ENCODE results near the gene ZNF598. TPM values are rescaled to one million over a fixed set of nuclear protein-coding genes. Genes with fewer than 3 reads are reported as not detected.

The ZNF598 gene
- total and polyA plus RNA-seq, 10 of the 15 experiments (the other 5 are each of a cell fraction or from before 2014, with no cell fraction given), result 0.08 to 74.0 (median 14.4) TPM

GRCh38 chr16:2045965-2046892 is 36.6 kb upstream of the ZNF598 start:
- TF ChIP-seq SKIL (IDR thresholded peaks at IDR 0.05; ENCODE audit: low read depth, poor library complexity, severe bottlenecking) (no peak), TAF1 (IDR thresholded peaks at IDR 0.05; ENCODE audit: borderline replicate concordance, low read depth, low read length) (no peak), SMARCA5 (IDR thresholded peaks at IDR 0.05) (no peak), IRF3 (IDR thresholded peaks at IDR 0.05) (no peak), ZNF24 (IDR thresholded peaks at IDR 0.05) (no peak), JUND (IDR thresholded peaks at IDR 0.05; ENCODE audit: low read depth, low read length) (no peak), GATAD2B (conservative IDR thresholded peaks at IDR 0.05; ENCODE audit: low read depth) (no peak), KAT2A (conservative IDR thresholded peaks at IDR 0.05; ENCODE audit: control insufficient read depth, low read depth, low read length) (no peak), YBX1 (IDR thresholded peaks at IDR 0.05) (no peak), HDAC6 (IDR thresholded peaks at IDR 0.05; ENCODE audit: unreplicated experiment) (no peak), NR2C2 (IDR thresholded peaks at IDR 0.05; ENCODE audit: borderline replicate concordance, control insufficient read depth, insufficient read length, low read depth) (no peak), BACH1 (IDR thresholded peaks at IDR 0.05; ENCODE audit: borderline replicate concordance) (no peak)
- no peak overlapping the region for H2AFZ ChIP-seq (ENCODE audit: control insufficient read depth, low read depth, low read length)

More at GRCh38 chr16:2045965-2046892, 36.6 kb upstream of the ZNF598 start:
- DNase-seq (ENCODE audit: low read depth, low spot score), result no peak
- Histone ChIP-seq H3K9me3 (replicated peaks; ENCODE audit: control insufficient read depth, insufficient read depth, low read length) (no peaks in the 10 kb centered on the region), H4K20me1 (ENCODE audit: control insufficient read depth, insufficient read depth) (no peaks in the 10 kb centered on the region), H3K79me2 (ENCODE audit: control insufficient read depth, insufficient read depth, low read length) (peaks cover 16% of the 10 kb centered on the region), H3K27me3 (replicated peaks in 1 of 2; ENCODE audit: control insufficient read depth in 2 of 2, insufficient read depth in 2 of 2, low read length in 1 of 2) (no peaks in the 10 kb centered on the region), H3K9ac (ENCODE audit: control insufficient read depth, insufficient read depth, low read length) (no peak overlapping the region), H3K27ac (ENCODE audit: control insufficient read depth, insufficient read depth) (no peak overlapping the region), H3K4me3 (peak overlapping the region; percentile 97), H3K4me2 (ENCODE audit: control insufficient read depth, insufficient read depth) (peak overlapping the region; percentile 89), H3K4me1 (ENCODE audit: control insufficient read depth, insufficient read depth, low read length) (peaks cover 22% of the 10 kb centered on the region), H3K36me3 (ENCODE audit: control insufficient read depth in 2 of 2, insufficient read depth in 2 of 2, low read length in 1 of 2) (peaks cover 0 to 1% of the 10 kb centered on the region in 2 experiments; a peak in 2 of 4 replicates)
- 90% methylated on average over 21 of the region's 21 CpGs for WGBS (ENCODE audit: insufficient coverage, insufficient replicate concordance, low lambda C conversion rate, missing lambda C conversion rate)
- intact Hi-C loops (cut with micrococcal nuclease; ENCODE audit: unreplicated experiment) (no loop called here), in situ Hi-C loops (cut with MboI) (no loop called here)
- ATAC-seq, result no peak
- SMC1A ChIA-PET (ENCODE audit: uncharacterized antibody, unreplicated experiment), result interaction anchor here (1.4 kb wide), 2 partner anchors 38 to 94 kb away, joined by 3 to 8 read pairs; no protein-coding TSS in a partner anchor
- CTCF ChIA-PET, result interaction anchor here (0.6 to 2.8 kb wide), 3 partner anchors 42 to 347 kb away, joined by 4 to 16 read pairs (median 8); no protein-coding TSS in a partner anchor
- RAD21 ChIA-PET (ENCODE audit: unreplicated experiment), result interaction anchor here (1.4 to 2.1 kb wide), 3 partner anchors 23 to 94 kb away, joined by 5 to 9 read pairs (median 5); partner anchors contain the start of gene PKD1
- POLR2A ChIA-PET, result interaction anchor here (1.0 kb wide), 1 partner anchor 169 kb away, joined by 3 read pairs; the partner anchor contains the start of gene PGP
- no TSS peak for BruUV-seq (replicated peaks)
- FAIRE-seq, result no peak
